ENCODE results near the gene CSTPP1.

Gene CSTPP1

GRCh38 chr11:47131136-47131535 is 194.6 kb downstream of the CSTPP1 start:
- no peak for DNase-seq (ENCODE audit: low read depth, low spot score)

- no peak for DNase-seq (ENCODE audit: low read depth, low spot score)
These were observed 195.9 kb downstream of the CSTPP1 start for GRCh38 chr11:47132490-47132889.

- DNase-seq (ENCODE audit: low read depth, low spot score) = no peak
These were observed 196.4 kb downstream of the CSTPP1 start for GRCh38 chr11:47132981-47133380.

GRCh38 chr11:47136327-47136726 is 199.8 kb downstream of the CSTPP1 start:
- DNase-seq (ENCODE audit: low read depth, low spot score) = no peak

DNA sequence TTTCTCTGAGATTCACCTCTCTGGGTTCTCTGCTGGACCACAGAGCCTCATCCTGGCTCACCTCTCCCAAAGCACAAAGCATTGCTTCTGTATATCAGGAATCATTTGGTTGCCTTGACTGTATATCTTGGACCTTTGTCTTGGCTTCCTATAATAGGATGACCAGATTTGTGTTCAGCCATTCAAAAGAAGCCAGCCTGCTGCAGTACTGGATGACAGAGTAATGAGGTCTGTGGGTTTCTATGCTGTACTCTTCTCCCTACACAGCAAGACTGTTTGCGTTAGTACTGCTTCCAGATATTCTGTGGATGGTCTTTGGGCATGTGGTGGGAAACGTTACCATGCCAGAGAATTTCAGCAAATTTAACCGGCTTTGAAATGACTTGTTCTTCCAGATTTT is 200.4 kb downstream of the CSTPP1 start:
- DNase-seq (ENCODE audit: low read depth, low spot score) = no peak

GRCh38 chr11:47137476-47137875 is 200.9 kb downstream of the CSTPP1 start:
- DNase-seq (ENCODE audit: low read depth, low spot score) = no peak

DNA sequence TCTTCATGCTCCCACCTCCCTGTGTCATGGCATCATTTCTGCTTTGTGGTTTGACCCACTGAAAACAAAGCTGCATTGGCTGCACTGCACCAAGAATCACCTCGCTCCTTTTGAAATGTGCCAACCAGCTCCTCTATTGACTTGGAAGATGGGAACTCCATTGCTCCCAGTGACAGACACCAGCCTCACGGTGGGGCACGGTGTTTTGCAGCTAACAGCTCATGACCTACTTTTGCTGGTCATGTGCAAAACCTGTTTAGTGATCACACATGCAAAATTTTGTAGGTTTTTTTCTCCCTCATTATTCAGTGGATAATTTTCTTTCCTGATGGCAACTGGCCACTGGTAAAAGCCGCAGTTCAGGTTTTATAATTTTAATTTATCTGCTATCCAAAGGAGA is 203.3 kb downstream of the CSTPP1 start:
- no peak for DNase-seq (ENCODE audit: low read depth, low spot score)

DNA sequence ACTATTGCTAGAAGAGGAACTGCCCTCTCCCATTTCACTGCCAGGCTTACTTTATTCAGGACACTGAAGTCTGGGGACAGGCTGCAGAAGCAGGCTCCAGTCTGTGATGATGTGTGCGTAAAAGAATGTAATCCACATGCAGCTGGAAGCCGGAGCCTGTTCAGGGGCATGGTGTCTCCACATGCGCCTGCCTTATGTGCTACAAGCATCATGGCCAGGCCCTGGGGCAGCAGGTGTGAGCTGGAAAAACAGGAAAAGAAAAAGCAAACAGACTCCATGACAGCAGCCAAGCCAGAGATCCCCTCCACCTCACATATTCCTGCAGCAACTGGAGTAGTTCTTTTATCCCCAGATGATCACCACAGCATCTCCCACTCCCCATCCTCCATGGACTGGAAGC is 206.8 kb downstream of the CSTPP1 start:
- DNase-seq (ENCODE audit: low read depth, low spot score) = no peak

GRCh38 chr11:47144541-47144940 is 208.0 kb downstream of the CSTPP1 start:
- DNase-seq (ENCODE audit: low read depth, low spot score) = no peak

- no peak for DNase-seq (ENCODE audit: low read depth, low spot score)
These were observed 210.7 kb downstream of the CSTPP1 start for GRCh38 chr11:47147250-47147649.

GRCh38 chr11:47147681-47148080 is 211.1 kb downstream of the CSTPP1 start:
- DNase-seq (ENCODE audit: low read depth, low spot score) = no peak

GRCh38 chr11:47148270-47148669 is 211.7 kb downstream of the CSTPP1 start:
- DNase-seq (ENCODE audit: low read depth, low spot score) = no peak

DNA sequence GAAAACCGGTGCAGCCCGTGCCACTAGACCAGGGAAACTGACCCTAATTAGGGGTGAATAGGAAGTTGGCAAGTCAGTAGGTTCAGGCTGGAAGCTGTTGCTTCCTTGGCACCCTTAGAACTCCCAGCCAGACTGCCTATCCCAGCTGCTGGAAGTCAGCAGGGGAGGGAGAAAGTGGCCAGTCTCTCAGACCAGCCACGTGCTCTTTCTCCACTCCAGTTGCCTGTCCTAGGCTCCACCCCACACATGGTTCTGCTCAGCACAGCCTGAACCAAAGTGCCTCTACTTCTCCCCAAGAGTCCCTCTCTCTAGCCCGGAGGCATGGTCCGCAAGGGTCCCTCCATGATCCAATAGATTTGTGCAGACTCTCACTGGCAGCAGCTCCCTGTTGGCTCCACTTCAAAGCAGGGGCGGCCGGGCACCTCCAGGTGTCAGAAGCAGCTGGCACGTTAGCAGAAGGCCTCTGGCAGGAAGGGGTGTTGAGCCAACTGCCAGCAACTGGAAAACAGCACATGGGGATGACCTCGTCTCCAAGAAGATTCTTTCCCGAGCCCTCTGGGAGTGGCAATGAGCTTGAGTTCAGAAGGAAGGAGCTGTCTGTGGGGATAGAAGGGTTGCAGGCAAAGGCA is 212.5 kb downstream of the CSTPP1 start:
- DNase-seq (ENCODE audit: low read depth, low spot score) = no peak

DNA sequence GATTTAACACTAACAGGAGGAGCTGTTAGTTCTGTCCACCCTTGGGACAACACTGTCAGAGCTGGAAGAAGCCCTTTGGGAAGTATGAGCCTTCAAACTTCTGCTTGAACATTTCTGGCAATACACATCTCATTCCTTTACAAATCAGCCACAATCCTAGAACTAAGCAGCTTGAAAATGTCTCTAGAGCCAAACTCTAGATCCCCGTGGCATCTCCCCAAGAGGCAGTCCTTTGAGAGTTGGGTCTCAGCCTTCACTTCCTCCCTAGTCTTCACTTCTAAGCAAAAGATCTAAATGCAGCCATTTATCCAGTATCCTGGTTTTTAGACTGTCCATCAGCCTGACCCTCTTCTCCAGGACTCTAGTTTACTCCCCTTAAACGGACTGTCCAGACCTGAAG is 213.2 kb downstream of the CSTPP1 start:
- no peak for DNase-seq (ENCODE audit: low read depth, low spot score)

DNA sequence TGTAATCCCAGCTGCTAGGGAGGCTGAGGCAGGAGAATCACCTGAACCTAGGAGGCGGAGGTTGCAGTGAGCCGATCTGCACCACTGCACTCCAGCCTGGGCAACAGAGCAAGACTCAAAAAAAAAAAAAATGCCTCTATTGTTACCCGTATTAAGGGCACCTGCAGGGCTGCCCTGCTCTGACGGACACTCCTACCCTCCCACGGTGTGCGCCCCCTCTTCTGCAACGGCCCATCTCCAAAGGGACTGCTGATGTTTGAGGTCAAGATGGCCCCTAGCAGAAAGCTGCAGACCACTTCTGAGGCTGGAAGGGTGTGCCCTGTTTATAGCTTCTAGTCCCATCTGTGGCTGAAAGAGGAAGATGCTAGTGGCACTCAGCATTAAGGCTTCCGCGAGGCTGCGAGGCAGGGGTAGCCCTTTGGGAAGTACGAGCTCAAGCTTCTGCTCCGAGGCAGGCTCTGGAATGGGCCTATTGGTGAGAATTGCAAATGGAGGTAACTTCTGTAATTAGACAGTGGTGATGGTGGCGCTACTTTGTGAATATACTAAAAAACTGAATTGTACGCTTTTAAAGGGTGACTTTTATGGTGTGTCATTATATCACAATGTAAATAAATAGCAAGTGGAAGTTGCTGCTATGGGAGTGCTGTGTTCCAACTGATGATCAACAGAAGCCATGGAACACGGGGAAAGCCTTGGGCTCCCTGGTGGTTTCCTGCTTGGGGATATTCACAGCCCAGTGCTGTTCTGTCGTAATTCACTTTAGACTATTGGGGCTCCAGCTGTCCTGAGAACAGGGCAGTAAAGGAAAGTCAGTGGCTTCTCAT is 215.8 kb downstream of the CSTPP1 start:
- no peak for DNase-seq (ENCODE audit: low read depth, low spot score)

- no peak for DNase-seq (ENCODE audit: low read depth, low spot score)
These were observed 216.7 kb downstream of the CSTPP1 start for GRCh38 chr11:47152953-47153950.

GRCh38 chr11:47154616-47155570 is 218.3 kb downstream of the CSTPP1 start:
- DNase-seq (ENCODE audit: low read depth, low spot score) = no peak

- DNase-seq (ENCODE audit: low read depth, low spot score) = no peak
These were observed 219.3 kb downstream of the CSTPP1 start for GRCh38 chr11:47155879-47156278.

DNA sequence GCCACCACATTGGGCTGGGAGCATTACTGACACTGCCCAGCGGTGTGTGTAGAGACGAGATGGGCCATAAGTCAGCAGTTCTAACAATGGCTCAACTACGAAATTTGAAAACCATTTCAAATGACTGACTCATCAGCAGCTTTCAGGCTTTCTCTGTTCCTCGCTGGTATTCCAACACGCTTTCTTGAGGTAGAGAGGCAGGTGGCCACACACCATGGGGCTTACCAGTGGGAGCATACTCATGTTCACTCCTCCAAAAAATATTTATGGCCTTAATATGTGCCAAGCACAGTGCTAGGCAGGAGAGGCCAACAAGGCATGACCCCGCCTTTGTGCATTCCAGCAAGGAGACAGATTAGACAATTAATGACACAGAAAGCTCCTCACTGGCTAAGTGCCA is 219.8 kb downstream of the CSTPP1 start:
- DNase-seq (ENCODE audit: low read depth, low spot score) = no peak

GRCh38 chr11:47156951-47157350 is 220.4 kb downstream of the CSTPP1 start:
- DNase-seq (ENCODE audit: low read depth, low spot score) = no peak

- DNase-seq (ENCODE audit: low read depth, low spot score) = no peak
These were observed 221.2 kb downstream of the CSTPP1 start for GRCh38 chr11:47157805-47158204.

Measured in activated naive CD8-positive, alpha-beta T cell treated with anti-CD3 and anti-CD28 coated beads, Interleukin-2, amount 50 U/mL, for 16 hours (primary cell).